ENCODE data around the gene KCND2.

- TF ChIP-seq CTCF (IDR thresholded peaks at IDR 0.05; ENCODE audit: borderline replicate concordance, extremely low read depth, low read length, poor library complexity, severe bottlenecking) = no peak
- TF ChIP-seq EZH2 (IDR thresholded peaks at IDR 0.05; ENCODE audit: borderline replicate concordance, low read depth, low read length, severe bottlenecking) = no peak
Measured at GRCh38 chr7:120723465-120724385, 450.8 kb downstream of the KCND2 start.

Measured in DND-41 (cell line).